Stimulated activated CD4-positive, alpha-beta T cell treated with anti-CD3 and anti-CD28 coated beads, Interleukin-12 subunit alpha, Interleukin-12 subunit beta, amount 100 ng/mL, for 24 hours (primary cell): ENCODE results near the gene SH3PXD2A.

Experiments
- DNase-seq, 2 experiments: peaks; one replicate each; pipeline ENCODE4 v3.0.0-alpha.2; 2020; ENCODE audit warnings: low read depth in 2 of 2

The SH3PXD2A gene

DNA sequence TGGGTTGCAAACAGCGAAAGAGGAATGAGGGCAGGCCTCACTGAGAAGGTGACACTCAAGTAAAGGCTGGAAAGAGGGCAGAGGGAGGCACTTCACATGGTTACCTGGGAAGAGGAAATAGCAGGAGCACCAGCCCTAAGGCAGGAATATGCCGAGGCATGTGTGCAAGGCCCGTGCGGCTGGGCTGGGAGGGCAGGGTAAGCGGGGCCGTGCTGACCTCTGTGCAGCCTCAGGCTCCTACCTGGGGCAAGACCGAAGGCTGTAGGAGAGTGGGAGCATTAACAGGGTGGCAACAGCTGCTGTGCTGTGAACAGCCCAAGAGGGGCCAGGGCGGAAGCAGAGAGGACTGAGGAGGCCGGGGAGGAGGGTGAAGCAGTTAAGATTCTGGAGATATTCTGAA lies 24.0 kb upstream of the SH3PXD2A start:
- DNase-seq = no peak

DNA sequence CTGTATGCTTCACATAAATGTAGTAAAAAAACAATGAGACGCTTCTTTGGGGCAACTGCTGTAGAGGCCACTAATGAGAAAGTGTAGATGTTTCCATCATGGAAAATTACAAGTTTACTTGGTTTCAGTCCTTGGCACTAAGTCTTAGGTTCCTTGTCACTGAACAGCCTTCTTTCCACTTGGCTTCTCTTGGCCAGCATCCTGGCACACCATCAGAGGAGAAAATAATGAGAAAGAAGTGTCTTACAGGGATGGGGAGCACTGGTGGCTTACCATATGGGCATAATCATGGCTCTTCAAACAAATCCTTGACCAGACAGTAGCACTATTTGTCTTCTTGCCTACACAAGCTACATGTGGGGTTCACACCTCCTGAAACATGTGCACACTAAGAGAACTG lies 22.5 kb upstream of the SH3PXD2A start:
- DNase-seq = no peak

DNA sequence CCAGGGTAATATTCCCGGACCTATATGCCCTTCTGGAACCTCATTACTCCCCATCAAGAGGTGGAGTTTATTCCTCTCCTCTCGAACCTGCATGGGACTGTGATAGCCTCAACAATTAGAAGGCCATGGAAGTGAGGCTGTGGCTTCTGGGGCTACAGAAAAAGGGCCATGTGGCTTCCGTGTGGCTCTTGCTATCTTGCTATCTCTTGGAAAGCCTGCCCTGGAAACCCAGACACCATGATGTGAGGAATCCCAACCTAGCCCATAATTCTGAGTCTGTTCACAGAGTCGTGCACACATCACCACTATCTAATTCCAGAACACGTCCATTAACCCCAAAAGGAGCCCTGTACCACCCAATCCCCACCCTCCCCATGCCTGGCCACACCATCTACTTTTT lies 20.8 kb upstream of the SH3PXD2A start:
- no peak for DNase-seq

DNA sequence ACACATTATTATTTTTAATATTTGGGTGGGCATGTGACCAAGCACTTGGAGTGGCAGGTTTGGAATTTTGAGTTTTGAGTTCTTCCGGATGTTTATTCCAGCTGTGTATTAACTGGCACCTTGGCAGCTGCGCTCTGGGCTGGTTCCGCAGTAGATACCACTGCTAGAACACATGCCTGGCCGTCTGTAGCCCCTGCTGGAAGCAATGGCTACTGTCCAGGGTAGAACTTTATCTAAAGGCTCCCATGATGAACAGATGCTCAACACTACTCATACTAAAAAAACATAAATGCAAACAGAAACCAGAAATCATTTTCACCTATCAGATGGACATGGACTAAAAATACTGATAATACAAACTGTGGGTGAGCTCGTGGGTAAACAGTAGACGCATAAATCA lies 19.4 kb upstream of the SH3PXD2A start:
- DNase-seq = no peak

DNA sequence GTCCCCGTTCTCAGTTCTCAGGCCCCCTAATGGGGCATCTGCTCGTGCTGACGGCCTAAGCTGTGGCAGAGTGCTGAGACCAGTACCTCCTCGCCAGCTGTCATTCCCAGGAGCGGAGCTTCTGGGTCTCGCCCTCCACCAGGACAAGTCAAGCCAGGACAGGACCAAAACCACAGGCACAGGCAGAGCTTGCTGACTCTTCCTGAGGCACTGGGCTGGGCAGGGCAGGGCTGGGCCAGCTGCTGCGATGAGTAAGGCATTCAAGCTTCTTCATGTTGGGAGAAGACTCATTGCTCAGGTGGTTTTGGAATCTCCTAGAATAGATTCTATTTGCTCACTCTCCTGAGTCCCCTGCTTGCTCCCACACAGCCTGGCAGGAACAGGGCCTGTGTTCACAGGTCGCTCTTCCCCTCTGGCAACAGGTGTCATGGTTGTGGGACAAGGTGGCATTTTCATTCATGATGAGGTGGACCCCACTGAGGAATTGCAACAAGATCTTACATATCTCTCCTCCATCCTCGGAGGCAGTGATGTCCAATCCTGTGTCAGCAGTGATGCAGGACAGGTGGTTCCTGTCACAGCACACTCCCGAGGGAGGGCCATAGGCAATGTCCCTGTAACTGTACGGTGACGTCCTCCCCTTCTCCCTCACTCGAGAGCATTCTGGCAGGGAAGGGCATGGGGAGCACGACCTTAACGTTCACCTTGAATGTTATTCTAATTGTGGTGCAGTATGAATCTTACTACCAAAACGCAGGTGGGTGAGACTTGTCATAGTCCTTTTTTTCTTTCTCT lies 17.0 kb upstream of the SH3PXD2A start:
- no peak for DNase-seq

DNA sequence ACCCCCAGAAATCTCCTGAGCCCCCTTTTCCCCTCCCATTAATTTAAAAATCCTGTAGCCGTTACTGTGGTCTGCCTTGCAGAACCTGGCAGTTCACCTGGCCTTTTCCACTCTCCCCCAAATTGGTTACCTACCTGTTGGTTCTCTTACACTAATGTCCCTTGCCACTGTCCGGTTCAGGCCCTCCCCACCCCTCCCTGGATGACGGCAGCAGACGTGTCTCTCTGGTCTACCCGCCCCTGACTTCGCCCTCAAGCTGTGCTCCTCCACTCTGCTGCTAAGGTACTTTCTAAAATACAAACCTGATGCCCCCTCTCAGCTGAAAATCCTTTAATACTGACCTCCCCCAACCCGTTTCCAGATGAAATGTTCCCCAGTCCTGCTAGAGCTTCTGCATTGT lies 15.6 kb upstream of the SH3PXD2A start:
- no peak for DNase-seq

DNA sequence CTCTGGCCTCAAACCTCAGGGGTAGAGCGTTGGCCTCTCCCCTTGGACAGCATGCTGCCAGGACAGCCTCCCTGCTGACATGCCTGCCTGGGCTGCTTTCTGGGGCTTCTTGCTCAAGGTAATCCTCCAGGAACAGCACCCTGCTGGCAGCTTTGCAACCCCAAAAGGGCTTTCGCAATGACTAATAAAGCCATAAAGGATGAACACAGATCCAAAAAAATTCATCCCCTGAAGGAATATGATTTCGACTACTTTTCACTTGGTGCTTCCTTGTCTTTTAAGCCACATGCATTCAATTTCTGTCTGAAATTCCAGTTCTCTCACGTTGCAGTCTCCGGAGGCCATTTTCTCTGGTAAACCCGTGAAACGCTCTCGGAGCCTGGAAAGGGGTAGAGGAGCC lies 15.1 kb upstream of the SH3PXD2A start:
- no peak for DNase-seq

DNA sequence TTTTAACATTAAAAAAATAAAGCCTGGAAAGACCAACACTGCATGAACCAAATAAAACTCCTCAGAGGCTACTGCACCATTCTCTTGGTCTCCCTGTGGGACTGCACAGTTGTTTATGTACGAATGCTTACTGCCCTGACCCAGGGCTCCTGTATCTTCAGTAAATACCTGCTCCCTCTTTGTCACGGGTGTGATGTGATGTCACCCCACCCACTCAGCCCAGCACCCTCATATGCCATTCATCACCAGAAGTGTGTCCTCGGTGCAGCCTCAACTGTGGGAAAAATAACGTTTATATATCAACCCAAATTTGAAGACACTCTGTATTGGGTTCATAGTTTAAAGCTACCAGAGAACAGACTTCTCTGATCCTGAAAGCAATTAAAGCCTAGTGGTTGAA lies 14.0 kb upstream of the SH3PXD2A start:
- no peak for DNase-seq

DNA sequence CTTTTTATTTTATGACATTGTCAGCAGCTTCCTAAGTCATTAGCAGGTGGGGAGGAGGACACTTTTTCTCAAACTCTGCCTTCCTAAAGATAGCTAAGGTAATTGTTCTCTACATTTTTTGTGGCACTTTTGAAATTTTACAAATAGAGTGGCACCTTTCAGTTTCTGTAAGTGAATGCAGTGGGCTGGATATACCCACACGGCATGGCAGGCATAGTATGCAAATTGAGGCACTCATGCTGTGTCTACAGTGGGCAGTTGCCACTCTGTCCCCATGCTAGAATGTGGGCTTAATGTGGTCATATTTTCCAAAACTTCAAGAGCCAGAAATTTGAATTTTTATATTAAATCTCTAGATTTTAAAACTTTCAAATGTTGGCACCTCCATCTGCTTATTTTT lies 12.8 kb upstream of the SH3PXD2A start:
- no peak for DNase-seq

DNA sequence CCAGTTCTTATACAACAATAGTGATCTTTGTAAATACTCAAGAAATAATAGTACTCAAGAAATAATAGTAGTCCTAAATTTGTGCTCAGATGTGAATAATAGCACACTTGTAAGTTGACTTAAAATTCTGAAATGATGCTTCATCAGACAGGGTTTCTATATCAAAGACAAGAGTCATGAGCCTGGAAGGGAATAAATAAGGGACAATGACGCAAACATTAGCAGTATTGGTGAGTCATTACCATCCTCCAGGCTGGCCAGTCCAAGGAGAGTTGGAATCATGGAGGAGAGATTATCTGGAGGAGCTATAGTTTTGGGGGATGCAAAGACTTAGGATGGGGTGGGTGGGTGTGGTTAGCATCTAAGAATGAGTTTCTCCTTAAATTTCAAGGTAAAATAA lies 6.1 kb upstream of the SH3PXD2A start:
- DNase-seq = no peak

DNA sequence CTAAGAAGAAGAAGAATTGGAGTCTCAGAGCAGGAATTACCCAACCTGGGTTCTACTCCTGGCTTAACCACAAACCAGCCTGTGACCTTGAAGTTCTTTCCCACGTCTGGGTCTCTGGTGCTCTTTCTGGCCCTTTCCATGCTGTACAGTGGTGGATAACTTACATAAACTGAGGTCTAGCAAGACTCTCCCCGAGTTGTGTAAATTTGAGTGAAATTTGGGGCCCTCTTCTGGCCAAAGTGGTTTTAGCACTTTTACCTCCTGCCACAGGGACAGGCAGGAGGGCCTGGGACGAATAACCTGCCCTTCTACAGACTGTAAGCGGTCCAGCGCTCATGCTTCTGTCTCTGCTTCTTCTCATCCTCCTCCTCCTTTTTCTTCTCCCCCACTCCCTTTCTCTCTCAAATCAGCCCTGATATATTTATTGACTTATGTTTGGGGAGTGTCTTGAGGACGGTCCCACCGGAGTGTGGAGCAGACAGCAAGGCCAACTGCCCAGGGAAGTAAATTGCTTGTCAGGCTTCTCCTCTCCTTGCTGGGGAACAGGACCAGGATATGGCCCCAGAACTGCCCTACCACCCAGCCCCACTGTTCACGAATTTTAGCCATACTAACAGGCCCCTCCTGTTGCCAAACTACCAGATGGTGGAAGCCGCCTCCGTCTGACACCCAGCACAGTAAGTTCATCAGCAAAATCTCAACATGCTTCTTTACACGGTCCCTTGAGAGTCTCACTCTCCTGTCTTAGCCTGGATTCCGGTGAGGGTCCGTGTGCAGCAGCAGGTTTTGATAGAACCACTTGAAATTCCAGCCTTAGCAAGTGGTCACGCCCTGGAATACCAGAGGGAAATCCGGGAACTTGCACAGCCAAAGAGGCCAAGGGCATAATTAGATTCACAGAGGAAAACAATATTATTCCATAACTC lies 4.0 kb upstream of the SH3PXD2A start:
- DNase-seq = peak in 1 of 2 experiments; percentile 53

DNA sequence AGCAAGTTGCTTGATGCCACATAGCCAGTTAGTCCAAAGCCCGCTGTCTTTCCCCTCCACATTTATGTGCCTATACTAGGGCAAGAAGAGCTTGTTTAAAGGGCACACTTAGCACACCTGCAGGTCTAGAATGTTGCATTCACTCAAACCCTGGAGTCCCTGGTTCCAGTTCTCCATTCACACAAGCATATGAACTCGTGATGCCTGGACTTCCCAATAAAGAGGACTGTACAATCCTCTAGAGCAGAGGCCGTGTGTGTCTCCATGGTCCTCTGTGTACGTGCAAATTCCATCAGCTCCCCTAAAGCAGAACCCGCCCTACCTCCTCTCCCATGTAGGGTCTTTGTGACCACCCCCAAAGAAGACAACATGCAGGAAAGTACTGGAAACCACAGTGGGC lies 3.0 kb upstream of the SH3PXD2A start:
- DNase-seq = no peak

DNA sequence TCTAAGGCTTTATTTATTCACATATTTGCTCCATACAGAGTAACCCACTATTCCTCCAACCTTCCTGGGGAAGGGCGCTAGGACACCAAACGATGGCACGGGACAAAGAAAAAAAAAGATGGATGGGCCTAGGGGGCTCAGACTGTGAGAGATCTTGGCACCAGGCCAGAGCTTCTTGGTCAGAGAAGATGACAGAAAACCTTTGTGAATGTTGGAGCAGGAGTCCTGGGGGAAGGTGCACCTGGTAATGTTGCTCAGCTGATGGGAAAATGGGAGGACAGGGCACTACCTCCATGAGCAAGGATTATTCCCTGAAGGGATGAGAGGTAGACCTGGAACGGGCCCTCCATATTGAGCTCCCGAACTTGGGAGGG lies 1.4 kb upstream of the SH3PXD2A start:
- no peak for DNase-seq

DNA sequence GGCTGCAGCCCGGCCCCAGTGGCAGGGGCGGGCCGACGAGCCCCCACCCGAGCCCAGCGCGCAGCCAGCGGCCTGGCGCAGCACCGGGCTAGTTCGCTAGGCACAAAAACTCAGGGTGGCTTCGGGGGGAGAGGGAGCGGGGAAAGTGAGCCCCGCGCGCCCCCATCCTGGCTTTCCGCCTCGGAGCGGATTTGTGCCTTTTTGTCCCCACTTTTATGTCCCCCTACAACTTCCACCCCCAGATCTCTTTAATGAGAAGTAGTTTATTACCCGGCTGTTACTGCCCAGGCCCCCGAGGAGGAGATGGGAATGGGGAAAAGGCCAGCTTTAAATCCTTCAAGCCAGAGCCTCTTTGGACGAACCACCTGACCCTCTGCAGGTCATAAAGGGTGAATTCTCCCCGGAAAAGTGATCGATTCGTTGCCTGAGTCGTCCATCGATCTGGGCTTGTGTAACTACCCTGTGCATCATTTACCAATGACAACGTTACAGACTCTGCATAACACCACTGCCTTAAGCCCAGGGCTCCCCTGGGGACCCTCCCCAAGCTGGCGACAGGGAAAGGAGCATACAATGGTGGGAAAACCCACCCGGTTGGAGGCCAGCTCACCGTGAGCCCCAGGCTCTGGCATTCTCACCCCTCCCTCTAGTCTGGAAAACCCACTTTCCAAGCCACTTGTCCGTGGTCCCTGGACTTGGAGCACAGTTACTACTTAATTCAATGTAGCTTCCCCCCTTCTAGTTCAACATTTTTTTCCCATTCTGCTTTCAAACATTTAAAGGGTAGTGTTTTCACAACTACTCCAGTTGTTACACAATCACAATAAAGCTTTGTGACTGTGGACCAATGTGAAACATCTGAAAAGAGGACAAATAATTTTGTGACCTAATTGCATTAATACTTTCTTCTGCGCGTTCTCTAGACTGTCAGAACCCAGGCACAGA lies 748 bp upstream of the SH3PXD2A start:
- no peak for DNase-seq

DNA sequence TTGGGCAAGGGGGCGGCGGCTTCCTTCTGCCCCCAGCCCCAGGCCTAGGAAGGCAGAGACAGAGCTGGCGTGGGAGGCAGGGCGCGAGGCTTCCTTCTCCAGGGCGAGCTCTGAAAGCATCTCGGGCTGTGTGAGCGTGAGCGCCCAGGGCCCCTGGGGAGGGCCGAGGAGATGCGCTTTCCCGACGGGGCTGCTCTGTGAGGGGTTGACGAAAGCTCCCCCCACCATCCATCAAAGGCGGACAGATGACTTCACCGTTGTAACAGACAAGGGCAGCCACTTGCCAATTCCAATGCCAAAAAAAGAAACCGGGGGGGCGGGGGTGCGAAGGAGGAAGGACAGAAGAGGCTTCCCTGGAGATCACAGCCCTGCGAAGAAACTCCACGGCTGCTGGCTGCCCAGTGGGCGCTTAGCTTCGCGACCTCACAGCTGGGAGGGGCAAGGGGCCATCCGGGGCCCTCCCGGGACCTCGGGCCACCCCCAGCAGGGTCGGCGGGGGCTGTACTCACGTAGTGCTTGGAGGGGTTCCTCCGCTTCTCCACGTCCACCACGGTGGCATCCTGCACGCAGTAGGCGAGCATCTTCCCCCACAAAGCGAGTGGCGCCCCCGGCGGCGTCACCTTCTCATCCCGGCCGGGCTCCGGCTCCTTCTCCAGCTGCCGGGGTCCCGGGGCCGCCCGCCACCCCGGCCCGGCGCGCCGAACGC lies 537 bp downstream of the SH3PXD2A start:
- peak in 1 of 2 experiments; percentile 17 for DNase-seq

DNA sequence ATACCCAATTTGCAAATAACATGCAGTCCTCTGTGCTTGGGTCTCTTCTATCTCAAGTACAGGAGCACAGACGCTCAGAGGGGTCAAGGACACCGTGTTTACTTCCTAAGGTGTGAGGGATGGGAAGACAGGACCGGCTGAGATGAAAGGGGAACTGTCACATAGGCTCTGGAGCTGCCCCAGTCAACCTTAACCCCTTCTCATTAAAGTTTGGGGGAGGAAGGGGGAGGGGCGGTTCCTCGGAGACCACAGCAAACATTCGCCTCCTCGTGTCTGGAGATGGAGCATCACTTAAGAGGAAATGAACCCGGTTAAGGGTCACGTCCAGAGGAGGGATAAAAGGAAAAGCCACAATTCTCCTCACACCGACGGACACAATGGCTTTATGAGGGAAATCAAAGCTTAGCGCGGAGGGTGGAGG lies 1.1 kb downstream of the SH3PXD2A start:
- no peak for DNase-seq

DNA sequence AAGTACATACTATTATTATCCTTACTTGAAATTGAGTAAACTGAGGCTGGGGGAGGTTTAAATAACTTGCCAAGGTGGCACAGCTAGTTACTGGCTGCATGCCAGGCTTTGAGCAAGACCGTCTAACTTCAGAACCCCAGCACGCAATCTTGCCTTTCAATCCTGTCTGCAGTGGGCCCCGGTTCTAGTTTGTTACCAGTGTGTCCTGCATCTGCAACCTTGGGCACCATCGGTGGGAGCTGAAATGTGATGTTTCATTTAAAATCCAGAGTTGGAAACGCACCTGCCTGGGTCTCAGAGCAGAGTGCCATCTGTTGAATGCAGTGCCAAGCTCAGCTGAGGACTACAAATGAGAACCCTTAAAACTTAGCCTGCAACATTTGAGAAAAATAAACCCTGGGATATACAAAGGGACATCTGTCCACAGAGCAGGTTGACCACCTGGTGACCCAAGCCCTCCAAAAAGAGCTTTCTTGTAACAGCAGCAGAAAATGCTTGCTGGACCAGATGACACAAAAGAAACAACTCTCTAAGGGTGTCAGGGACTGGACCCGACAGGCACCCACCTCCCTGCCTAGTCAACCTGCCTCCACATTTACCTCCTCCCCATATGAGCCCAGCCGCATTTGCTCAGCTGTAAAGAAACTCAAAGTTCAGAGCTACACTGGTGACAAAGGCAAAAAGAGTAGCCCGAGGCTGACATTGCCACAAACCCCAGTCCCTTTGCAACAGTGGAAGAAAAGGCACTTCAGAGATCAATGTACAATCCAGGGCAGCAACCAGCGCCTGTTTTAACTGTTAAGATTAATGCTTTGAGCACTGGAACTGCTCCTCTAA lies 1.7 kb downstream of the SH3PXD2A start:
- DNase-seq = no peak

DNA sequence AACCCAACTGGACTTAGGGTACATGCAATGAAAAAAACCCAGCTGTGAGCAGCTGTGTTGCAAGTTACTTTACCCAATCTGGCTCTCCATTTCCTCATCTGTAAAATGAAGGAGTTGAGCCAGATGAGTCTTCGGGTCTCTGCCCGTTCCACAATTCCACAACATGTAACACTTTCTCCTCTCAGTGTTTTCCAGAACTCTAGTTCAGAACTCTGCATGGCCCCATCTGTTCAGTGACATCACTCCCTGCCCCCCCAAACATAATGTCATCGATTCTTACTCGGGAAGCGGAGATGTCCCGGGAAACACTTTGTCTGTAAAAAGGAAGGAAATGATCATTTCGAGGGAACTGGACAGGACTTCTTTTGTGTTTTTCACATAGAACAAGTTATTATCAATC lies 2.5 kb downstream of the SH3PXD2A start:
- no peak for DNase-seq

DNA sequence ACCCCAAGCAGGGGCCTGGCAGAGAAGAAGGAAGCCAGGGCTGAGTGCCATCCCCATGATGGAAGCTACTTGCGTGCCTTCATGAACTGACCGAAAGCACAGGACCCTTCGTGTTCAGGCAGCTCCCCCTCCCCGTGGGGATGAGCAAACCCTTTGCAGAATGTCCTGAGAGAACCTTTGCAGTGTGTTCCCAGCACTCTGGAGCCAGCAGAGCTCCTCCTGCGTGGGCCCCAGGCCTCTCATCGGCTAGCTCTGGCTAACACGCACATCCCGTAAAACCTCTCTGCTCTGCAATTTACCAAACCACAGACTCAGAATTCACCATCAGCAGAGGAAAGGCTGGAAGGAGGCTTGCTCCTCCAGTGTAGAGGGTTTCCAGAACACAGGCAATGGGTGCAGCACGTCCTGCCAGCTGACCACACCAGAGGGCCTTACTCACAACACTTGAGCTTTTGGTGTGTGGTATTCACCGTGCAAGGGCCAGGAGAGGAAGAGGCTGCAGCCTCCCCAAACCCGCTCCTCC lies 3.1 kb downstream of the SH3PXD2A start:
- DNase-seq = no peak

DNA sequence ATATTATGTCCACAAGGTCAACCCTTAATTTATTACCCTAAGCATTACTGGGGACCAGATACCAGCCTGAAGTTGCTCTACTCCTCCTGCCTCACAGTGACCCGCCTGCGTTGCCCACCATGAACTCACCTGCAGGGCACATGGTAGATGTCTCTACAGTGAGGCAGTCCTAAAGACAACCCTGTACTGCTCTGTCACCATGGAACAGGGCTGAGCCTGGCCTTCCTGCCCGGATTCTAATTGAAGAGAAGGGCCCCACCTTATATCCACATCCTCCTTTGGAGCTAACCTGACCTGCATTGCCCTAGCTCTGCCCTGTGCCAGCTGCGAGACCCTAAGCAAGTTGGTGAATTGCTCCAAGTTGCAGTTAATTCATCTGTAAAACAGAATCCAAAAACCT lies 4.1 kb downstream of the SH3PXD2A start:
- DNase-seq = no peak
